ENCODE results near the gene TXNDC2. TPM values are rescaled to one million over a fixed set of nuclear protein-coding genes. Genes with fewer than 3 reads are reported as not detected.

The TXNDC2 gene
- total and polyA plus RNA-seq, 4 donors: 0.21 to 0.65 TPM; not detected in 2

DNA sequence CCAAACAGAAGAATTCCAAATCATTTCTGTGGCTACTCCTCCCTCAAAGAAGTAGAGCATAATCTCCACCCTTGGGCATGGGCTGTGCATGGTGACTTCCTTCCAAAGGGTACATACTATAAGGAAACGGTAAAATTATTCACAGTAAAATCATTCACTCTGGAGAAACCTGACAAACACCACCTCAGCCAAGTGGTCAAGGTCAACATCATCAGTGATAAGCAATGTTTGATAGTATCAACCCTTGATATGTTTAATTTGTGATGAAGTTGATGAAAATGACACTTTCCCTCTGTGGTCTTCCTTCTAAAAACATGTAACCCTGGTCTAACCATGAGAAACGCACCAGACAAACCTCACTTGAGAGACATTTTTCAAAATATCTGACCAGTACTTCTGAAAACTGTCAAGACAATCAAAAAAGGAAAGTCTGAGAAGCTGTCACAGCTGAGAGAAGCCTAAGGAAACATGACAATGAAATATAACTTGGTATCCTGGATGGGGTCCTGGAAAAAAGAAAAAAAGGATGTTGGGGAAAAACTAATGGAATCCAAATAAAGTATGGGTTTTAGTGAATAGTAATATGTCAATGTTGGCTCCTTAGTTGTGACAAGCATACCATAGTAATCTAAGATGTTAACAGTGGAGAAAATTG lies 9.4 kb upstream of the TXNDC2 start:
- WGBS, 2 donors: 33 to 49% methylated on average over 2 of the region's 2 CpGs
- Histone ChIP-seq H3K4me3 (ENCODE audit: low read length in 2 of 2) (no peak overlapping the region), H3K9me3 (ENCODE audit: control insufficient read depth, low read length) (no peaks in the 10 kb centered on the region), H3K27me3 (ENCODE audit: control insufficient read depth in 1 of 2, insufficient read depth in 2 of 2, low read length in 1 of 2) (no peaks in the 10 kb centered on the region), H3K27ac (ENCODE audit: low read depth in 1 of 2, low read length in 2 of 2) (peak overlapping the region in 1 of 2 donors; percentile 57), H3K36me3 (ENCODE audit: control insufficient read depth in 1 of 2, insufficient read depth in 2 of 2, low read length in 1 of 2) (no peaks in the 10 kb centered on the region), H3K4me1 (ENCODE audit: control insufficient read depth in 1 of 2, insufficient read depth in 2 of 2, low read length in 2 of 2) (no peaks in the 10 kb centered on the region)
- intact Hi-C loops (cut with DNase I): no loop called here
- ATAC-seq (ENCODE audit: low FRiP score): no peak
- no peak for DNase-seq

DNA sequence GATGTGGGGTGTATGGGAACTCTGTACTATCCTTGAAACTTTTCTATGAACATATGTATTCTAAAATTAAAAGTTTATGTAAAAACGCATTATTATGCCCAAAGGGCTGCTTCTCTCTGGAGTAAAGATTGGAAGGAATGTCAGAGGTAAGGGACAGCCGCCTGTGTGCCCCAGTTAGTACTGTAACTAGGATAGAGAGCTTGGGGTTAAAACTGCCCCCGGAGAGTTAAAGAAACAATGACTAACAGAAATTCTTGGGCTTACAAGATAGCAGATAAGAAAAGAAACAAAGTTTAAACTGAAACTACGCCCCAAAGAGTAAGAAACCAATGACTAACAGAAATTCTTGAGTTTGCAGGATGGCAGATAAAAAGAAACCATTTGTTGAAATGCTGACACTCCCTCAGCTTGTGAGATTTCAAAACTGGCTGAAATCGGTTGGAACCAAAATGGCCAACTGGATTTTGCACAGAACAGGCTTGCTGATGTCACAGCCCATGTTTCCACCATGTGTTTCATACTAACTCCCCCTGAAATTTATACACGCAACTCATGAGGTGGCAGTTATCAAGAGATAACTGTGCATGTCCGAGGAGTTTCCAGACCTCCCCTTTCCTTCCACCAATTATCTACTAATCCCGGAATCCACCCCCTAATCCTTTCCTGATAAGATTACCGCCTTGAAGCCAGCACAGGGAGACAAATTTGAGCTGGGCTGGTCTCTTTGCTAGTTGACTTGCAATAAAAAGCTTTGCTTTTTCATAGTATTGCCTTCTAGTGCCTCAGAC lies 8.7 kb upstream of the TXNDC2 start:
- no peaks in the 10 kb centered on the region for H3K4me1 ChIP-seq (ENCODE audit: control insufficient read depth in 1 of 2, insufficient read depth in 2 of 2, low read length in 2 of 2)
- no peaks in the 10 kb centered on the region for H3K27me3 ChIP-seq (ENCODE audit: control insufficient read depth in 1 of 2, insufficient read depth in 2 of 2, low read length in 1 of 2)
- ATAC-seq (ENCODE audit: low FRiP score) (peak; percentile 89), DNase-seq (no peak)
- H3K9me3 ChIP-seq (ENCODE audit: control insufficient read depth, low read length): no peaks in the 10 kb centered on the region
- intact Hi-C loops (cut with DNase I): no loop called here
- peak overlapping the region; percentile 1 to 57 for H3K27ac ChIP-seq (ENCODE audit: low read depth in 1 of 2, low read length in 2 of 2)
- peak overlapping the region; percentile 16 to 43 for H3K4me3 ChIP-seq (ENCODE audit: low read length in 2 of 2)
- H3K36me3 ChIP-seq (ENCODE audit: control insufficient read depth in 1 of 2, insufficient read depth in 2 of 2, low read length in 1 of 2): no peaks in the 10 kb centered on the region
- 5 to 6% methylated on average over 9 of the region's 9 CpGs for WGBS, 2 donors

DNA sequence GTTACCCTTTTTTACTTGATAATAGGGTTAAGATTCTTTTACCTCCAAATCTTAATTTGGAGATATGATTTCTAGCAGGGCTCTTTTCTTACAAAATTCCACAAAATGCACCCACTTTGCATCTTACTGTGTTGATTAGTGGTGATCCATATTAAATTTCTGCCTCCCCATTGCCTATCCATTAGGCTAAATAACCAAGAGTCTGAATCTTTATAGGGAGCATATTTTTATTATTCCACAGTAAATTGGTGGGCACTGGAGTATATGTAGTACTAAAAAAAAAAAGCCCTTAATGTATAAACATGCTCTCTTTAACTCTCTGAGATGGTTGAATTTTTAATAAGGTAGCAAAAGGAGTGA lies 8.1 kb upstream of the TXNDC2 start:
- ATAC-seq (ENCODE audit: low FRiP score) (no peak), DNase-seq (no peak)
- Histone ChIP-seq H3K27ac (ENCODE audit: low read depth in 1 of 2, low read length in 2 of 2) (peak overlapping the region in 1 of 2 donors; percentile 43), H3K27me3 (ENCODE audit: control insufficient read depth in 1 of 2, insufficient read depth in 2 of 2, low read length in 1 of 2) (no peaks in the 10 kb centered on the region), H3K36me3 (ENCODE audit: control insufficient read depth in 1 of 2, insufficient read depth in 2 of 2, low read length in 1 of 2) (no peaks in the 10 kb centered on the region), H3K4me1 (ENCODE audit: control insufficient read depth in 1 of 2, insufficient read depth in 2 of 2, low read length in 2 of 2) (no peaks in the 10 kb centered on the region), H3K9me3 (ENCODE audit: control insufficient read depth, low read length) (no peaks in the 10 kb centered on the region), H3K4me3 (ENCODE audit: low read length in 2 of 2) (peak overlapping the region in 1 of 2 donors; percentile 16)
- intact Hi-C loops (cut with DNase I): no loop called here

DNA sequence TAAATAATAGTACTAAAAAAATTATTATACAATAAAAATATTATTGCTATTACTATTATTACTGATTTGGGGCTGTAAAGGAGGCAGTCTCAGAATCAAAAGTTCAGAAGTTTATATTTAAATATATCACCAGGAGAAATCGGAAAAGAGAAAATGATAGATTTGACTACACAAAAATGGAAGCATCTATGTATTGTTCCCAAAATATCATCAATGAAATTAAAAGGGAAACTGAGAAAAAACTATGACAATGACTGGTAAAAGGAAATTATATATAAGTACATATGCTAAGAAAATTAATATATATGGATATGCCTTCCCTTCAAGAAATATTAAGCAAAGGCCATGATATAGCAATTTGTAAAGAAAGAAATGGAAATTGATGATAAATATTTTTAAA lies 7.7 kb upstream of the TXNDC2 start:
- ATAC-seq (ENCODE audit: low FRiP score) (no peak), DNase-seq (no peak)
- Histone ChIP-seq H3K9me3 (ENCODE audit: control insufficient read depth, low read length) (no peaks in the 10 kb centered on the region), H3K4me1 (ENCODE audit: control insufficient read depth in 1 of 2, insufficient read depth in 2 of 2, low read length in 2 of 2) (no peaks in the 10 kb centered on the region), H3K36me3 (ENCODE audit: control insufficient read depth in 1 of 2, insufficient read depth in 2 of 2, low read length in 1 of 2) (no peaks in the 10 kb centered on the region), H3K27ac (ENCODE audit: low read depth in 1 of 2, low read length in 2 of 2) (no peak overlapping the region), H3K27me3 (ENCODE audit: control insufficient read depth in 1 of 2, insufficient read depth in 2 of 2, low read length in 1 of 2) (no peaks in the 10 kb centered on the region), H3K4me3 (ENCODE audit: low read length in 2 of 2) (no peak overlapping the region)
- WGBS, 2 donors: 92 to 95% methylated on average over 1 of the region's 1 CpG
- intact Hi-C loops (cut with DNase I): no loop called here

DNA sequence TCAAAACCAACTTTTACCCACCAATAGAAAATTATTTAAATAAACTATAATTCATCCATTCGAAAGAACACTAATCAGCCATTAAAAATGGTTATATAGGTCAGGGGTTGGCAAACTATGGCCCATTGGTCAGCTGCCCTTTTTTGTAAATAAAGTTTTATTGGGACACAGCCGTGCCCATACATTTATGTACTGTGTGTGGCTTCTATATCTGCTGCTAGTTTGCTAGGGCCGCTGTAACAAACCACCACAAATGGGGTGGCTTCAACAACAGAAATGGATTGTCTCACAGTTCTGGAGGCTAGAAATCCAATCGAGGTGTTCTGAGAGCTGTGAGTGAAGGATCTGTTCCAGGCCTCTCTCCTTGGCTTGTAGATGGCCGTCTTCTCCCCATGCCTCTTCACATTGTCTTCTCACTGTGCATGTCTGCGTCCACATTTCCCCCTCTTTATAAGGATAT lies 7.0 kb upstream of the TXNDC2 start:
- no peaks in the 10 kb centered on the region for H3K9me3 ChIP-seq (ENCODE audit: control insufficient read depth, low read length)
- no peak overlapping the region for H3K4me3 ChIP-seq (ENCODE audit: low read length in 2 of 2)
- no peaks in the 10 kb centered on the region for H3K27me3 ChIP-seq (ENCODE audit: control insufficient read depth in 1 of 2, insufficient read depth in 2 of 2, low read length in 1 of 2)
- H3K27ac ChIP-seq (ENCODE audit: low read depth in 1 of 2, low read length in 2 of 2): no peak overlapping the region
- no peaks in the 10 kb centered on the region for H3K4me1 ChIP-seq (ENCODE audit: control insufficient read depth in 1 of 2, insufficient read depth in 2 of 2, low read length in 2 of 2)
- intact Hi-C loops (cut with DNase I): no loop called here
- DNase-seq (no peak), ATAC-seq (ENCODE audit: low FRiP score) (no peak)
- H3K36me3 ChIP-seq (ENCODE audit: control insufficient read depth in 1 of 2, insufficient read depth in 2 of 2, low read length in 1 of 2): no peaks in the 10 kb centered on the region
- 98 to 100% methylated on average over 6 of the region's 6 CpGs for WGBS, 2 donors

DNA sequence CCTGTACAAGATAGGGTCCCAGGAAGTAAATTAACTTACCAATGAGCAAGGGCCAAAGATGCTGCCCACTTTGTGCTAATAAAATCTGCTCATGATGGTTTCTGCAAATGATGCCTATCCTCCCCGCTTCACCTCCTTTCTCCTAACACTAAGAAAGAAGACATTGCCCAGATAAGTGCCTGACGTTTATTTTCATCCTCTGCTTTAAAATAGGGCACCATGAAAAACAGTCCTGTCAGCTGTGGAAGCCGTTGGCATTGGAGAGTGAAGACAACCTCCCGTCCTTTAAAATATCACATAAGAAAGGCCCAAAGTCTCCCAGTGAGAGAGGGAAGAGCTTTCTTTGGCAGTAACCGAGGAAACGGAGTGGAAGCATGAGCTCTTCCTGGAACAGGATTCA lies 1.7 kb upstream of the TXNDC2 start:
- H3K4me3 ChIP-seq (ENCODE audit: low read length in 2 of 2): no peak overlapping the region
- intact Hi-C loops (cut with DNase I): no loop called here
- no peaks in the 10 kb centered on the region for H3K27me3 ChIP-seq (ENCODE audit: control insufficient read depth in 1 of 2, insufficient read depth in 2 of 2, low read length in 1 of 2)
- H3K9me3 ChIP-seq (ENCODE audit: control insufficient read depth, low read length): no peaks in the 10 kb centered on the region
- no peak overlapping the region for H3K27ac ChIP-seq (ENCODE audit: low read depth in 1 of 2, low read length in 2 of 2)
- 89 to 93% methylated on average over 6 of the region's 6 CpGs for whole genome bisulfite sequencing, 2 donors
- no peak for ATAC-seq (ENCODE audit: low FRiP score)
- H3K4me1 ChIP-seq (ENCODE audit: control insufficient read depth in 1 of 2, insufficient read depth in 2 of 2, low read length in 2 of 2): no peaks in the 10 kb centered on the region
- no peak for DNase-seq
- no peaks in the 10 kb centered on the region for H3K36me3 ChIP-seq (ENCODE audit: control insufficient read depth in 1 of 2, insufficient read depth in 2 of 2, low read length in 1 of 2)

DNA sequence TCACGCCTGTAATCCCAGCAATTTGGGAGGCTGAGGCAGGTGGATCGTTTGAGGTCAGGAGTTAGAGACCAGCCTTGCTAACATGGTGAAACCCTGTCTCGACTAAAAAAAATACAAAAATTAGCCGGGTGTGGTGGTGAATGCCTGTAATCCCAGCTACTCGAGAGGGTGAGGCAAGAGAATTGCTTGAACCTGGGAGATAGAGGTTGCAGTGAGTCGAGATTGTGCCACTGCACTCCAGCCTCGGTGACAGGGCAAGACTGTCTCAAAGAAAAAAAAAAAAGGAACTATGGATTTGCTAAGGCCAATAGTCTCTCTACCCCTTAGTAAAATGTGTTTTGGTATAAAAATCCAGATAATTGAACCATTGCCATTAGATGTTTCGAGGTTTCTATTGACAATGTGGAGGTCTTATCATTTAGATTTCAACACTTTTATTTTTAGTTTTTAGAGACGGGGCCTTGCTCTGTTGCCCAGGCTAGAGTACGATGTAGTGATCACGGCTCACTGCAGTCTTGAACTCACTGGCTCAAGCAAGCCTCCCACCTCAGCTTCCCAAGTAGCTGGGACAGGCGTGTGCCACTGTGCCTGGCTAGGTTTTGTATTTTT lies 1.1 kb upstream of the TXNDC2 start:
- H3K27me3 ChIP-seq (ENCODE audit: control insufficient read depth in 1 of 2, insufficient read depth in 2 of 2, low read length in 1 of 2): no peaks in the 10 kb centered on the region
- no peaks in the 10 kb centered on the region for H3K9me3 ChIP-seq (ENCODE audit: control insufficient read depth, low read length)
- intact Hi-C loops (cut with DNase I): no loop called here
- no peak overlapping the region for H3K27ac ChIP-seq (ENCODE audit: low read depth in 1 of 2, low read length in 2 of 2)
- H3K36me3 ChIP-seq (ENCODE audit: control insufficient read depth in 1 of 2, insufficient read depth in 2 of 2, low read length in 1 of 2): no peaks in the 10 kb centered on the region
- DNase-seq: no peak
- H3K4me3 ChIP-seq (ENCODE audit: low read length in 2 of 2): no peak overlapping the region
- ATAC-seq (ENCODE audit: low FRiP score): no peak
- no peaks in the 10 kb centered on the region for H3K4me1 ChIP-seq (ENCODE audit: control insufficient read depth in 1 of 2, insufficient read depth in 2 of 2, low read length in 2 of 2)
- WGBS, 2 donors: 92 to 94% methylated on average over 12 of the region's 12 CpGs

DNA sequence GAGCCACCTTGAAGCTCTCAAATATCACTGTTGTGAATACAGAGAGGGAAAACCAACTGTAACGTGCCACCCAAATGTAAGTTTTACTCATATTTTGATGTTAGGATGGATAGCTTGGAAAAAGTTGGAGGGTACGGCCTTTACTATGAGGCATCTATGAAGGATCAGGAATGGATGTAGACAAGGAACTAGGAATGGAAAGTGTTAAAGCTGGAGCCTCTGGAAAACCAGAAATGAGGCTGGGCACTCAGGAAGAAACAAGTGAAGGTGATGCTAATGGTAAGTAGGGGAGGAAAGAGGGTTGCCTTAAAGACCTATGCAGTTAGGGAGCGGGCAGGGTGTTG lies 204 bp downstream of the TXNDC2 start:
- Histone ChIP-seq H3K4me1 (ENCODE audit: control insufficient read depth in 1 of 2, insufficient read depth in 2 of 2, low read length in 2 of 2) (no peaks in the 10 kb centered on the region), H3K36me3 (ENCODE audit: control insufficient read depth in 1 of 2, insufficient read depth in 2 of 2, low read length in 1 of 2) (no peaks in the 10 kb centered on the region), H3K9me3 (ENCODE audit: control insufficient read depth, low read length) (no peaks in the 10 kb centered on the region), H3K27ac (ENCODE audit: low read depth in 1 of 2, low read length in 2 of 2) (no peak overlapping the region), H3K27me3 (ENCODE audit: control insufficient read depth in 1 of 2, insufficient read depth in 2 of 2, low read length in 1 of 2) (no peaks in the 10 kb centered on the region), H3K4me3 (ENCODE audit: low read length in 2 of 2) (no peak overlapping the region)
- ATAC-seq (ENCODE audit: low FRiP score): no peak
- no peak for DNase-seq
- intact Hi-C loops (cut with DNase I): no loop called here
- 95 to 98% methylated on average over 3 of the region's 3 CpGs for WGBS, 2 donors

DNA sequence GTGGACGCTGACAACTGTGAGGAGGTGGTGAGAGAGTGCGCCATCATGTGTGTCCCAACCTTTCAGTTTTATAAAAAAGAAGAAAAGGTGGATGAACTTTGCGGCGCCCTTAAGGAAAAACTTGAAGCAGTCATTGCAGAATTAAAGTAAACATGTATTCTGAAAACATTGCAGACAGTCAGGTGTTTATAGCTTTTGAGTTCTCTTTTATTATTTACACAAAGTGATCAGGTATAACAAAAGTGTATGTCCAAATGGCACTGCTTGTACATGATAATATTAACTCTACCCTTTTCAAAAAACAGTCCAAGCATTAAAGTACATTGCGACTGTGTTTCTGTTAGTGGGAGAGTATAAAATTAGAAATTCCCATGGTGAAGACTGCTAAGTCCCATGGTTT lies 2.2 kb downstream of the TXNDC2 start:
- intact Hi-C loops (cut with DNase I): no loop called here
- Histone ChIP-seq H3K36me3 (ENCODE audit: control insufficient read depth in 1 of 2, insufficient read depth in 2 of 2, low read length in 1 of 2) (no peaks in the 10 kb centered on the region), H3K9me3 (ENCODE audit: control insufficient read depth, low read length) (no peaks in the 10 kb centered on the region), H3K4me3 (ENCODE audit: low read length in 2 of 2) (no peak overlapping the region), H3K27me3 (ENCODE audit: control insufficient read depth in 1 of 2, insufficient read depth in 2 of 2, low read length in 1 of 2) (no peaks in the 10 kb centered on the region), H3K27ac (ENCODE audit: low read depth in 1 of 2, low read length in 2 of 2) (no peak overlapping the region), H3K4me1 (ENCODE audit: control insufficient read depth in 1 of 2, insufficient read depth in 2 of 2, low read length in 2 of 2) (no peaks in the 10 kb centered on the region)
- DNase-seq: no peak
- no peak for ATAC-seq (ENCODE audit: low FRiP score)
- WGBS, 2 donors: 95 to 96% methylated on average over 5 of the region's 5 CpGs
